GM12878 (cell line): Measurements from ENCODE around the gene BIRC6. TPM values are rescaled to one million over a fixed set of nuclear protein-coding genes. Genes with fewer than 3 reads are reported as not detected.

ENCODE experiments used
- ATAC-seq: fragments of 200-7000 bp; cut with Tn5 transposase; 3 replicates; pipeline ENCODE4 v1.9.1; 2020; ENCODE audit warnings: mild to moderate bottlenecking, moderate library complexity
- BruUV-seq: library from RNA; stranded (reverse); fragments of 400-500 nt; replicated peaks from 2 replicates; lab custom pipeline; 2021; lab: Mats Ljungman, UMichigan
- CTCF ChIA-PET: fragments of 300-600 bp; sonication (Branson Sonifier 250); formaldehyde crosslinking; extraction: SDS; loops from one replicate; lab custom pipeline; 2021; ENCODE audit warnings: inconsistent platforms; lab: Yijun Ruan, JAX
- POLR2A ChIA-PET: fragments of 350-600 bp; formaldehyde crosslinking; extraction: SDS; loops from one replicate; lab custom pipeline; 2021; ENCODE audit warnings: inconsistent platforms; lab: Charles Lee
- RAD21 ChIA-PET: fragments of 300-600 bp; sonication (Branson Sonifier 250); formaldehyde crosslinking; loops from one replicate; lab custom pipeline; 2023; ENCODE audit warnings: antibody characterized with exemption; ENCODE audit not compliant: unreplicated experiment; lab: Charles Lee
- SMC1A ChIA-PET: fragments of 300-600 bp; sonication (Branson Sonifier 250); formaldehyde crosslinking; loops from one replicate; lab custom pipeline; 2023; ENCODE audit not compliant: unreplicated experiment, uncharacterized antibody; lab: Charles Lee
- DNase-seq: peaks from one replicate; pipeline ENCODE4 v3.0.0-alpha.2; 2011; ENCODE audit warnings: low read depth, low spot score
- FAIRE-seq: peaks from 3 replicates; lab custom pipeline; 2011; peaks lifted over from hg19 to GRCh38; lab: Jason Lieb, UNC
- H2AFZ ChIP-seq: 2 replicates; pipeline ENCODE4 v1.6.0; 2011; ENCODE audit warnings: low read depth, low read length, control low read depth; ENCODE audit not compliant: control insufficient read depth
- H3K27ac ChIP-seq: 2 replicates; pipeline ENCODE4 v1.5.1; 2011; ENCODE audit warnings: control low read depth; ENCODE audit not compliant: control insufficient read depth, insufficient read depth
- H3K27me3 ChIP-seq, 2 experiments: replicated peaks in 1 of 2; 2 replicates each; pipeline versions ENCODE4 v1.6.0 to v1.6.1; 2011; ENCODE audit warnings: low read length in 1 of 2; ENCODE audit not compliant: control insufficient read depth in 2 of 2, insufficient read depth in 2 of 2
- H3K36me3 ChIP-seq, 2 experiments: 2 replicates each; pipeline ENCODE4 v1.5.1; 2011; ENCODE audit warnings: low read length in 1 of 2; ENCODE audit not compliant: control insufficient read depth in 2 of 2, insufficient read depth in 2 of 2
- H3K4me1 ChIP-seq: 2 replicates; pipeline ENCODE4 v1.6.1; 2011; ENCODE audit warnings: mild to moderate bottlenecking, low read length, moderate library complexity, mixed read lengths; ENCODE audit not compliant: control insufficient read depth, insufficient read depth
- H3K4me2 ChIP-seq: 2 replicates; pipeline ENCODE4 v1.6.0; 2011; ENCODE audit warnings: control low read depth; ENCODE audit not compliant: control insufficient read depth, insufficient read depth
- H3K4me3 ChIP-seq: fragments of 200-600 bp; sonication (generic); 2 replicates; pipeline ENCODE4 v1.5.1; 2016
- H3K79me2 ChIP-seq: 2 replicates; pipeline ENCODE4 v1.6.0; 2011; ENCODE audit warnings: low read length; ENCODE audit not compliant: control insufficient read depth, insufficient read depth
- H3K9ac ChIP-seq: 2 replicates; pipeline ENCODE4 v1.8.0; 2011; ENCODE audit warnings: low read length, control low read depth, mixed read lengths; ENCODE audit not compliant: control insufficient read depth, insufficient read depth
- H3K9me3 ChIP-seq: replicated peaks from 3 replicates; pipeline ENCODE4 v1.5.1; 2011; ENCODE audit warnings: mild to moderate bottlenecking, low read length; ENCODE audit not compliant: control insufficient read depth, insufficient read depth
- H4K20me1 ChIP-seq: 2 replicates; pipeline ENCODE4 v1.6.0; 2011; ENCODE audit not compliant: control insufficient read depth, insufficient read depth
- CBX5 ChIP-seq: sonication (generic); IDR thresholded peaks from 2 replicates; pipeline ENCODE4 v1.6.1; 2016; ENCODE audit warnings: low read depth, moderate library complexity, mild to moderate bottlenecking, inconsistent platforms
- ESRRA ChIP-seq: IDR thresholded peaks from 2 replicates; pipeline ENCODE4 v1.6.1; 2012; ENCODE audit warnings: mild to moderate bottlenecking, low read length, improper control_type of control experiment
- FOXM1 ChIP-seq: IDR thresholded peaks from 2 replicates; pipeline ENCODE4 v1.6.1; 2012; ENCODE audit warnings: low read depth, mild to moderate bottlenecking, inconsistent platforms, low read length, moderate library complexity
- NKRF ChIP-seq: fragments of 450-650 bp; conservative IDR thresholded peaks from 2 replicates; pipeline ENCODE4 v1.6.1; 2017; ENCODE audit warnings: mild to moderate bottlenecking, moderate library complexity
- TBL1XR1 ChIP-seq: IDR thresholded peaks from 2 replicates; pipeline ENCODE4 v1.6.1; 2012; ENCODE audit warnings: low read depth, low read length, improper control_type of control experiment
- WRNIP1 ChIP-seq: IDR thresholded peaks from 2 replicates; pipeline ENCODE4 v1.6.1; 2011; ENCODE audit warnings: low read depth, low read length, improper control_type of control experiment, borderline replicate concordance
- WGBS: methylation state at CpG from one replicate; pipeline ENCODE4 v1.1.6; 2016; ENCODE audit warnings: low lambda C conversion rate; ENCODE audit not compliant: insufficient replicate concordance, insufficient coverage; ENCODE audit errors: missing lambda C conversion rate; 5-methylcytosine and 5-hydroxymethylcytosine counted together
- in situ Hi-C: fragments of 300-500 bp; cut with MboI; formaldehyde crosslinking; loops from 9 replicates; pipeline ENCODE4 v1.14.3; 2018; ENCODE audit warnings: mixed read lengths
- intact Hi-C: fragments of 100-400 bp; cut with micrococcal nuclease; formaldehyde crosslinking; loops from one replicate; pipeline ENCODE4 v1.14.2; 2022; ENCODE audit not compliant: unreplicated experiment
- polyA plus RNA-seq, 11 experiments: library from polyadenylated mRNA; depleted of rRNA in 4 of 11; unstranded in 6 of 11; stranded (reverse) in 5 of 11; fragments of >200 nt; fragmentation: Nextera tagmentation in 4 of 11; fragmentation: Illumina TruSeq in 1 of 11; extraction: Ambion mirVana in 4 of 11; extraction: Trizol in 1 of 11; gene quantifications; 1 replicate in 1 of 11; 2 replicates in 10 of 11; pipeline versions ENCODE4 v1.2.1 to v1.2.3, GENCODE V29; 2011 to 2016; ENCODE audit warnings: inconsistent platforms in 2 of 11, missing spikeins in 2 of 11, low read depth in 1 of 11
- total RNA-seq, 4 experiments: library from RNA; depleted of rRNA in 3 of 4; stranded (reverse); fragments of >200 nt in 3 of 4; fragmentation: Illumina TruSeq in 1 of 4; extraction: Trizol in 1 of 4; gene quantifications; 2 replicates each; pipeline versions ENCODE4 v1.2.1 to v1.2.3, GENCODE V29; 2013 to 2021

Gene BIRC6
- total and polyA plus RNA-seq, 10 of the 15 experiments (the other 5 are each of a cell fraction or from before 2014, with no cell fraction given) = 18.8 to 118 (median 55.0) TPM

- H3K36me3 ChIP-seq = peaks cover 0 to 8% of the 10 kb centered on the region in 2 experiments; a peak in 3 of 4 replicates
- H3K9me3 ChIP-seq = no peaks in the 10 kb centered on the region
- no peak overlapping the region for H2AFZ ChIP-seq
- intact Hi-C loops (no loop called here), in situ Hi-C loops (no loop called here)
- H4K20me1 ChIP-seq = no peaks in the 10 kb centered on the region
- ChIA-PET RAD21 (no interaction called here), POLR2A (no interaction called here), CTCF (no interaction called here), SMC1A (interaction anchor here (1.2 kb wide), 1 partner anchor 73 kb away, joined by 3 read pairs; no protein-coding TSS in a partner anchor)
- H3K9ac ChIP-seq = no peak overlapping the region
- no peak overlapping the region for H3K4me3 ChIP-seq
- no TSS peak for BruUV-seq
- no peak overlapping the region for H3K4me2 ChIP-seq
- WGBS = 100% methylated on average over 1 of the region's 1 CpG
- no peaks in the 10 kb centered on the region for H3K79me2 ChIP-seq
- no peaks in the 10 kb centered on the region for H3K27me3 ChIP-seq
- no peak for DNase-seq
- peak; percentile 7 for FAIRE-seq
- no peak overlapping the region for H3K27ac ChIP-seq
- TF ChIP-seq WRNIP1 (no peak), FOXM1 (no peak), TBL1XR1 (no peak), NKRF (no peak), CBX5 (no peak), ESRRA (no peak)
- ATAC-seq = no peak
- H3K4me1 ChIP-seq = no peaks in the 10 kb centered on the region
Observed at GRCh38 chr2:32491346-32491745, 134.5 kb downstream of the BIRC6 start.
